ENCODE results near the gene GAS7.

The GAS7 gene

DNA sequence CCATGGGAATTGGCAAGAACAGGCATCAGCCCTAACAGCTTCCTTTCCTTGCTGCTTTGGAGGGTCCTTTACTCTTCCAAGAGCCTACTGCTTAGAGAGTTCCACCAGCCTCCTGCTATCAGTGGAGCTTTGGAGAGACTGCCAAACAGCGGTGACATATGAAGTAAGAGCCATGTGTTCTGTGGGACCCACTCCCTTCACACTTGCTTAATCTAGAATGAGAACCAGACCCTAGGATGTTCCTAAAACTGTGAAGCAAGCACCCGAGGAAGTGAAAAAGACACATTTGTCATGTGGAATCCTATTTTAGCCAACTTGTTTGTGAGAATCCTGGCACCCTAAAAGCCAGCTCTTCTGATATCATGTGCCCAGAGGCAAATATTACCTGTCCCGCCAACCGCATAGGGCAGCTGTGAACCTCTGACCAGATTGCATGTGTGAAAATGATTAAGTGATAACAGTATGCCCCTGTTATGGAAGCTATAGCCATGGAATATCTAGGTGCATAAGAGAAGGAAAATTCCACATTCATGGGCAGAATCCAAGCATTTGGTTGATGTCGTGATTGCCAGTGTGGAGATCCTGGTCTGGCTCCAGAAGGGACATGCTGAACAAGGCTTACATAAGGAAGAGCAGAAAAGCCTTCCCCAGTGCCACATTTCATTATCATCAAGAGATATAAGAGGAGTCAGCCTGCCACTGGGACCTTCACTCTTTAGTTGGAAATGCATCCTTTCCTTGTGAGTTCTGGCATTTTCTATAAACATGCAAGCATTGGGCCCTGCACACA is 312.1 kb downstream of the GAS7 start:
- no peak for DNase-seq (ENCODE audit: low spot score)

DNA sequence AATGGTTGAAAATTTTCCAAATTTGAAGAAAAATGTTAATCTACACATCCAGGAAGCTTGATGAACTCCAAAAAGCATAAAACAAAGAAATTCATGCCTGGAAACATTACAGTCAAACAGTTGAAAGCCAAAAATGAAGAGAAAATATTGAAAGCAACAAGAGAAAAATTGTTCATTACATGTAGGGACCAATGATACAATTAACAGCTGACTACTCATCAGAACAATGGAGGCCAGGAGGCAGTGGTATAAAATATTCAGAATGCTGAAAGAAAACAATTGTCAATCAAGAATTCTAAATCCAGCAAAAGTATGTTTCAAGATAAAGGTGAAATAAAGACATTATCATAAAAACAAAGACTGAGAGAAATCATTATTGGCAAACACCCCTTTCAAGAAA is 315.0 kb downstream of the GAS7 start:
- no peak for DNase-seq (ENCODE audit: low spot score)

DNA sequence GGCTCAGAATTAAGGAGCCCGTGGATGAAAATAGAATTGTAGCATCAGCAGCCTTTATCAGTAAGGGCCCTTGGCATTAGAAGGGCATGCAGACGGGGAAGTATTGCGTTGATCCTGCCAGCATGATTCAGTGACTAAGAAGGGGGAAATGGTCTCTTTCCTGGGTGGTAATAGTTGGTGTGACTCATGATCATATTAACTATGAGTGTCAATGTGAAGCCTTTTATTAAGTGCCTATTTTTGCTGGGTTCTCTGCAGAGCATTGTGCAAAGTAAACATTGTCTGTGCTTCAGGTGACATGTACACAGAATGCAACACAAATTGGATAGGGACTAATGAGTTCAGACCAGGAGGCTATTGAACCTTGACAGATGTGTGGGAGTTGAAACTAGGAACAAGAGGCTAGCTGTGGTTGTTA is 317.8 kb downstream of the GAS7 start:
- DNase-seq (ENCODE audit: low spot score): no peak

DNA sequence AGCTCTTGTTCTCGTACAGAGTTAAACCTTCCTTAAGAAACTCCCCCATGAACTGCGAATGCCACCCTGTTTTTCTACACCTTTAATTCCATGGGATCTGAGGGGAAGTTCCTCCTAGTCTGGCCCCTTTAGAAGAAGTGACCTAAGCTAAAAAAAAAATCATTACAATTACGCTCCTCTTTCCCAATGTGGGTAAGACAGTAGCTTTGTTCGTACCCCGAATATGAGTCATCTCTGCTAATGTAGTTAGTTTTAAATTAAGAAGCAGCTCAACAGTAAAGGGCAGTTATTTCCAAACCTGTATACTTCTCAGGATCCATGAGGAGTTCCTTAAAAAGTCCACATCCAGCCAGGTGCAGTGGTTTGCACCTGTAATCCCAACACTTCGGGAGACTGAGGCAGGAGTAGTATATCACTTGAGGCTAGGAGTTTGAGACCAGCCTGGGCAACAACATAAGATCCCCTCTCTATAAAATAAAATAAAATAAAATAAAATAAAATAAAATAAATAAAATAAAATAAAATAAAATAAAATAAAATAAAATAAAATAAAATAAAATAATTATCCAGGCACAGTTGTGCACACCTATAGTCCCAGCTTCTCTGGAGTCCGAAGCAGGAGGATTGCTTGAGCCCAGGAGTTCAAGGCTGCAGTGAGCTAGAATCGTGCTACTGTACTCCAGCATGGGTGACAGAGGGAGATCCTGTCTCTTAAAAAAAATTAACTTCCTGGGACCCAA is 319.4 kb downstream of the GAS7 start:
- DNase-seq (ENCODE audit: low spot score): no peak

DNA sequence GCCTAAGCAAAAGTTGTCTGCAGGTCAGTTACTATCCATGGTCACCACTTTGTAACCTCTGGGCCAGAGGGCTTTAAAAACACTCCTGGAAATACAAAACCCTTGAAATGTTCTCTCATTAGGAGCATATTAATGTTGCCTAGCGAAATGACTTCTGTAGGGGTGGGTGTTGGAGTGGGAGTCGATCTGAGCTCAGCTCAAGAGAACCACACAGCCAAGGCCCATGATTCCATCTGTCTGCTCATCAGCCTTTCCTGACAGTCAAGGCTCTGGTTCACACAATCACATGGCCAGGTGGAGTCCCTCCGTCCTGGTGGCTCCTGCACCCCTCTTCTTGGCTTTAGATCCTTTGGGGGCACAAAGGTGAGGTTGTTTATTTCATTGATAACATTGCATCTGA is 320.1 kb downstream of the GAS7 start:
- no peak for DNase-seq (ENCODE audit: low spot score)

DNA sequence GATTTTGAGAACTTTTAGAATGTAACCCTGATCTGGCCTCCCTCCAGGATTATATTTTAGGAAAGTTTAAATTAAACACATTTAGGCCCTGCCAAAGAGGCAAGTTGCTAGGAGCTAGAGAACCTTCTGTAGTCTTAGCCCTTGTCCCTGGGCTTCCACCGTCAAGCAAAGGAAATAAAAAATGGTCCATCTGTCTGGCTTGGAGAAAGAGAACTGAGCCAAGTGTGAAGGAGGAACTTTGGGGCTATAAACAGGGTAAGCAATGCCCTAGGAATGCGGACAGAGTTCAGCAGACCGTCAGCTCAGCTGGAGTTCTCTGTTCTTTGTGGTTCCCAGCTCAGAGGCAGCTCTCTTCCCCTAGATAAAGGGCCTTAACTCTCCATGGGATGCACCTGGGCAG is 323.0 kb downstream of the GAS7 start:
- DNase-seq (ENCODE audit: low spot score): no peak

DNA sequence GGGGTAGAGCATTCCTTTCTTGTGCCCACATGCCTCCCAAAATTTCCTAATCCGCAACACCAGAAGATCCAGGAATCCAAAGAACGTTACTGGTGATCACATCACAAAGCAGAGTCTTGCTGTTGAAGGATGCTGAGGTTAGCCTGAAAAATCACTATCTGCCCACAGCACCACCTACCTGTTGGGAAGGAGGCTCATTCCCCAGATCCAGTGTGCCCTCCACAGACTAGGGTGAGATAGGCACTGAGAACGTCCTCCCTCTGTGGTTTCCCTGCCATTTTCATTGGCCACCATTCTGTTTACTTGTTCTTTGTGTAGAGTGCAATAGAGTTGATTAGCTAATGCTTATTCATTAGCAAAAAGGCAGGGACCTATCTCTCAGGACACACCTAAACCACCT is 323.7 kb downstream of the GAS7 start:
- DNase-seq (ENCODE audit: low spot score): no peak

DNA sequence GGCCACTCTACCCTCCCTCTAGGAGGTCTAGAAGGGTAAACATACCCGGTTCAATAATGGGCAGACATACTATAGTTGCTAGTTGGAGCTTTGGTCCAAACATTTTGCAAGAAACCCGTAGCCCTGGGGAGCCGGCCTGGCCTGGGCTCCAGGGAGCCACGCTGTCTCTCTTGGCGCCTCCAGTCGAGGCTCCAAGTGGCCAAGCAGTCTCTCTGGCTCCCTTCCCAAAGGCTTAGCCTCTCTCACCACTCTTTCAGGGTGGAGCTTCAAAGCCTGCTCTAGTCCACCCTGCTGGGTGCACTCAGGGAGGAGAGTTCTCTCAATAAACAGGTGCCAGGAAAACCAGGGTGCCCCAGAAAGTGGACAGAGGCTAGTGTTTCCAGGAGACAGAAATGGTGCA is 325.6 kb downstream of the GAS7 start:
- DNase-seq (ENCODE audit: low spot score): no peak

DNA sequence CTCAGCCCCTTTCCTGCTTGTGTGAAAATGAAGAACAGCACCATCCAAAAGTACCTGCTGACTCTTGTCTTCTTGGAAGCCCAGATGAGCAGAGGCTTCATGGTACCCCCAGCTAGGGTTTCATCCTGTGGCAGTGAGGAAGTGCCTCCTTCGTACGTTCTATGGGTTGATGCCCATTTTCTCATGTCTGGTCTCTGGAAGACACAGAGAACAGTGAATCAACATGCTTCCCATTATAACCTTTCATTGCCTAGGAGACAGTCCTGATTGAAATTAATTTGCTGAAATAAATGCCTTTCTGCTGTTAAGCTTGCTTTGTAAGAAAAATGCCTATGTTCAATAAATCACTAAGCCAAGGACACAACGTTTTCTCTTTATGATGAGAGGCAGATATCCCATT is 329.9 kb downstream of the GAS7 start:
- no peak for DNase-seq (ENCODE audit: low spot score)

DNA sequence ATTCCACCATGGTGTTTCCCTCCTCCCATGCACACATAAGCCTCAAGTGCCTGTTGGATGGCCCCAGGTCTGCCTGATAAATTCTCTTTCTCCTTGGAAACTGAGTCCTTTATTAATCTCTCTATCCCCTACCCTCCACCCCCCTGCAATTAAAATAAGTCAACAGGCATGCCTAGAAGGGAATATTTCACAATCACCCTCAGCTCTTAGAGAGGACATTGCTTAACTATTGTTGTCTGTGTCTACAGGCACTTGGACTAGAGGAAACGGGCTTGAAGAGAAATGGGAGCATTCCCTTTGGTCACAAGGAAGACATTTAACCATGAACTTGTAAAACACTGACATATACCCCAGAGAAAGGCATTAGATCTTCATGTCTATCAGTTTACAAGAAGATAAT is 332.8 kb downstream of the GAS7 start:
- no peak for DNase-seq (ENCODE audit: low spot score)

DNA sequence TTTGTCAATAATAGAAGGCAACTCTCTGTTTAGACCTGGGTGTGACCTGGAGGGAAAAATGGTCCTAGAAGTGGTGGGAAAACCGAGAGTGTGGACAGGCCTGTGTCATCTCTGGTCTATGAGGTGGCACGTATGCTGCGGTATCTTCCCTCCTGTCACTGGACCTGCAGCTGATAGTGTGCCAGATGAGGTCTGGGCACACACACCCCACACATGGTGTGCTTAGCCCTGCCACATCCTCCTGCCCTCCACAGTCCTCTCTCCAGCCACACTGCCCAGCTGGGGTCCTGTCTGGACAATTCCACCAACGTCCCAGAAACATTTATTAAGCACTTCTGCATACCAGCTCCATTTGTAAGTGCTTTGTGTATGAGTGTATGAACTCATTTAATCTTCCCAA is 335.5 kb downstream of the GAS7 start:
- no peak for DNase-seq (ENCODE audit: low spot score)

DNA sequence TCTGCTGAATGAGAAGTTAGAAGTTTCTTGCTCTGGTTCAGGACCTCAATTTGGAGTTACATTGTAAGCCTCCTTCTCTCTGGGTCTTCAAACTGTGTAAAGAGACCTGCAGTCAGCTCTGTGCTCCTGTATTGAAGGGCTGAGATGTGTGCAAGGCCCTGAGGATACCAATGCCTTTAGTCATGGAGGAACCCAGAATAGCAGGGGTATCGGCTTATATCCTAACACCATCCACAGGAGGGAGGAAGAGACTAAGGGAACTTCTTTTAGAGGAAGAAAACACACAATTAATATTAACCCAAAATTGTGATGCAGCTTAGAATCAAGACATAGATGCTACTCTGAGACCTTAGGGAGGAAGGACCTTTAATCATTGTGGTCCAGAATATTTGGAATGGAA is 336.2 kb downstream of the GAS7 start:
- DNase-seq (ENCODE audit: low spot score): no peak

DNA sequence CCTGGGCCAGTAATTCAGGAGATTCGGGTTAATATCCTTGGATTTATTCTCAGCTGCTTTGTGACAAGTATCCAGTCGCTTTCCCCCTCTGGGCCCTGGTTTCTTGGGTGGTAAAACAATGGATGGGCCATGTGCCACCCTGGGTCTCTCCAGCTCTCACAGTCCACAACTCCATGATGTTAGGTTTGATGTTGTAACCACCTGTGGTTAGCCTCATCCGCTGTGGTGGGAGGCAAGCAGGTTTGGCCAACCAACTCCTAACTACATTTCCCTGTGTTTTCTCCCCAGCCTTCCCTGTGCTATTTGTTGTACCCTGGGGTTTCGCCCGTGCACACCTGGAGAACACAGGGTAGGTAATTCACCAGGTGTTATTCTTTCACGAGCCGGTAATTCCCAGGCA is 337.6 kb downstream of the GAS7 start:
- DNase-seq (ENCODE audit: low spot score): no peak
